ENCODE results near the gene BEGAIN.

BEGAIN gene

DNA sequence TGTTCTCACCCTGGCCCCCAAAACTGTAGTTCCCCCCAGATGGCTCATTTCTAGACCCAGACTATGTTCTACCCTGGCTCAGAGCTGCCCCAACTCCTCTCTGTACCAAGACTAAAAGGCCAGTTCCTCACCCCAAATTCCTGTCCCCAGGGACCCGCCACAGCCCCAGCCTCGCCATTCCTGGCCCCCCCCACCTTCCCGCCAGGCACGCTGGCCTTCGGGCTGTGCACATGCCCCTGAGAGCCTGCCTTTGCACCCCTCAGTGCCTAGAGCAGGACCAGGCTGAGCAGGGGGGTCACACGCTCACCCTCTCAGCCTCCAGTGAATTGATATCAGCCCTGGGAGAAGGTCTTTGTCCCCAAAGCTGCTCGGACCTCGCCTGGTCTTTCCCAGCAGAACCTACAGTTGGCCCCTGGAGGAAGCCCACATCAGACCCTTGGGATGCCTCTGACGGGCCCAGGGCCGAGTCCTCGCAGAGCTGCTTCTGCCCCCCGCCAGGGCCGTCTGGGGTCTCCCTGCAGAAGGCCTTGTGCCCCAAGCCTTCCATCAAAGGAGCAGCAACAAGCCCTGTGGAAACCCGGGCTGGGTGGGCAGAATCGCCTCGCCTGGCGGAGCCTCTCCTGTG, 32.4 kb downstream of the BEGAIN start:
- Histone ChIP-seq H3K9me3 (ENCODE audit: low read length) (no peaks in the 10 kb centered on the region), H3K4me3 (ENCODE audit: low read depth, low read length, poor library complexity, severe bottlenecking) (no peak overlapping the region), H3K79me2 (ENCODE audit: insufficient read depth, low read length) (no peaks in the 10 kb centered on the region), H3K36me3 (ENCODE audit: insufficient read depth, low read length) (no peaks in the 10 kb centered on the region), H3K4me2 (ENCODE audit: low read length) (no peak overlapping the region), H3K4me1 (ENCODE audit: insufficient read depth, low read length, severe bottlenecking) (no peaks in the 10 kb centered on the region), H3K27me3 (ENCODE audit: insufficient read depth, low read length) (no peaks in the 10 kb centered on the region), H2AFZ (ENCODE audit: low read length) (no peak overlapping the region), H3K9ac (ENCODE audit: low read length) (no peak overlapping the region), H3K9me2 (ENCODE audit: low read depth, low read length) (no peaks in the 10 kb centered on the region), H3F3A (ENCODE audit: insufficient read depth, low read length) (no peaks in the 10 kb centered on the region), H3K27ac (ENCODE audit: low read depth, low read length, poor library complexity, severe bottlenecking) (no peak overlapping the region), H4K20me1 (ENCODE audit: insufficient read depth, low read length) (no peaks in the 10 kb centered on the region)
- TF ChIP-seq, protein P1, sequence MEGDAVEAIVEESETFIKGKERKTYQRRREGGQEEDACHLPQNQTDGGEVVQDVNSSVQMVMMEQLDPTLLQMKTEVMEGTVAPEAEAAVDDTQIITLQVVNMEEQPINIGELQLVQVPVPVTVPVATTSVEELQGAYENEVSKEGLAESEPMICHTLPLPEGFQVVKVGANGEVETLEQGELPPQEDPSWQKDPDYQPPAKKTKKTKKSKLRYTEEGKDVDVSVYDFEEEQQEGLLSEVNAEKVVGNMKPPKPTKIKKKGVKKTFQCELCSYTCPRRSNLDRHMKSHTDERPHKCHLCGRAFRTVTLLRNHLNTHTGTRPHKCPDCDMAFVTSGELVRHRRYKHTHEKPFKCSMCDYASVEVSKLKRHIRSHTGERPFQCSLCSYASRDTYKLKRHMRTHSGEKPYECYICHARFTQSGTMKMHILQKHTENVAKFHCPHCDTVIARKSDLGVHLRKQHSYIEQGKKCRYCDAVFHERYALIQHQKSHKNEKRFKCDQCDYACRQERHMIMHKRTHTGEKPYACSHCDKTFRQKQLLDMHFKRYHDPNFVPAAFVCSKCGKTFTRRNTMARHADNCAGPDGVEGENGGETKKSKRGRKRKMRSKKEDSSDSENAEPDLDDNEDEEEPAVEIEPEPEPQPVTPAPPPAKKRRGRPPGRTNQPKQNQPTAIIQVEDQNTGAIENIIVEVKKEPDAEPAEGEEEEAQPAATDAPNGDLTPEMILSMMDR (IDR thresholded peaks at IDR 0.05; ENCODE audit: low read length): no peak
- TF ChIP-seq EZH2 (IDR thresholded peaks at IDR 0.05; ENCODE audit: borderline replicate concordance, low read length): no peak

DNA sequence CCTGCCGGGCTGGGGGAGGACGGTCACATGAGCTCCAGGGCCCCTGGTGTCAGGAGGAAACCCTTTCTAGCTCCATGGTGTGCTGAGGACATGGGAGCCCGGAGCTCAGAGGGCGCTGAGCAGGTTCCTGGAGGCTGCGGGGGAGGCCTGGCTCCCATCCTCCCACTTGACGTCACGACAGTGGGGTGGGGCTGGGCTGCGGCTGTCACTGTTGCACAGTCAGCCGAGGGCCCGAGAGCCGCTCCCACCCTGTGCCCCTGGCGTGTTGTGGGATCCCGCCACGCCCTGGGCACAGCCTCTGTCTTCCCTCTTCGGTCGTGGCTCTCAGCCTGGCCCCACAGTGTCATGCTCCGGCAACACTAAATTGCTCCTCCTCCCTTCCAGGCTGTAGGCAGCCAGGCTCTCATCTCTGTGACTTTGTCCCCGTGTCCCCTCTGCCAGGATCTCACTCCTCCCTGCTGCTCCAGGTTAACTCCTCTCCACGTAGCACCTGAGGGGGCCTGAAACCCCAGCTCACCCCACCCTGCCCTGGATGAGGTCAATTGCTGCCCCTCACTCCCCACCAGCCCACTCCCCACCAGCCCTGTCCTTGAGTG, 33.0 kb downstream of the BEGAIN start:
- Histone ChIP-seq H3K27ac (ENCODE audit: low read depth, low read length, poor library complexity, severe bottlenecking) (no peak overlapping the region), H3K27me3 (ENCODE audit: insufficient read depth, low read length) (no peaks in the 10 kb centered on the region), H3K4me1 (ENCODE audit: insufficient read depth, low read length, severe bottlenecking) (no peaks in the 10 kb centered on the region), H3K9me3 (ENCODE audit: low read length) (no peaks in the 10 kb centered on the region), H3K4me2 (ENCODE audit: low read length) (no peak overlapping the region), H3K79me2 (ENCODE audit: insufficient read depth, low read length) (no peaks in the 10 kb centered on the region), H3K4me3 (ENCODE audit: low read depth, low read length, poor library complexity, severe bottlenecking) (no peak overlapping the region), H3K36me3 (ENCODE audit: insufficient read depth, low read length) (no peaks in the 10 kb centered on the region), H4K20me1 (ENCODE audit: insufficient read depth, low read length) (no peaks in the 10 kb centered on the region), H3K9me2 (ENCODE audit: low read depth, low read length) (no peaks in the 10 kb centered on the region), H3F3A (ENCODE audit: insufficient read depth, low read length) (no peaks in the 10 kb centered on the region), H3K9ac (ENCODE audit: low read length) (no peak overlapping the region), H2AFZ (ENCODE audit: low read length) (no peak overlapping the region)
- TF ChIP-seq EZH2 (IDR thresholded peaks at IDR 0.05; ENCODE audit: borderline replicate concordance, low read length): no peak
- TF ChIP-seq, protein P1 (IDR thresholded peaks at IDR 0.05; ENCODE audit: low read length): no peak

DNA sequence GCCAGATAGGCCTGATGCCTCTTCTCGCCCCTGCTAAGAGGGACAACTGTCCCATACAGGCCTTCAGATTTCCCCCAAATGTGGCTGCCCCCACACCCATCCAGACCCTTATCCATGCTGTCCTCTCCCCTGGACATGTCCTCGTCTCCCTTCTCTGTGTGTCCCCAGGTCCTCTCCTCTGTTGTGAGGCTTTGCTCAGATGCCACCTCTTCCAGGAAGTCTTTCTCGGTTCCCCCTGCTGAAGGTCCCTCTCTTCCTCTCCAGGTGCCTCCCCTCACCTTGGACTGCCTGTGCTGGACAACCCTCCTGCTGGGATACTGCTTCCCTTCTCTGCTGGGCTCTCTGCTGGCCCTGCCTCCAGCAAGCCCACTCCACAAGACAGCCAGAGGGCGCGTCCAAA, 33.7 kb downstream of the BEGAIN start:
- H3K9me2 ChIP-seq (ENCODE audit: low read depth, low read length): no peaks in the 10 kb centered on the region
- no peaks in the 10 kb centered on the region for H3F3A ChIP-seq (ENCODE audit: insufficient read depth, low read length)
- H4K20me1 ChIP-seq (ENCODE audit: insufficient read depth, low read length): no peaks in the 10 kb centered on the region
- H3K4me1 ChIP-seq (ENCODE audit: insufficient read depth, low read length, severe bottlenecking): no peaks in the 10 kb centered on the region
- H3K9me3 ChIP-seq (ENCODE audit: low read length): no peaks in the 10 kb centered on the region
- no peak for TF ChIP-seq EZH2 (IDR thresholded peaks at IDR 0.05; ENCODE audit: borderline replicate concordance, low read length)
- TF ChIP-seq, protein P1 (IDR thresholded peaks at IDR 0.05; ENCODE audit: low read length): no peak
- H3K79me2 ChIP-seq (ENCODE audit: insufficient read depth, low read length): no peaks in the 10 kb centered on the region
- no peak overlapping the region for H3K9ac ChIP-seq (ENCODE audit: low read length)
- H3K36me3 ChIP-seq (ENCODE audit: insufficient read depth, low read length): no peaks in the 10 kb centered on the region
- H3K4me3 ChIP-seq (ENCODE audit: low read depth, low read length, poor library complexity, severe bottlenecking): no peak overlapping the region
- no peak overlapping the region for H2AFZ ChIP-seq (ENCODE audit: low read length)
- H3K4me2 ChIP-seq (ENCODE audit: low read length): no peak overlapping the region
- no peaks in the 10 kb centered on the region for H3K27me3 ChIP-seq (ENCODE audit: insufficient read depth, low read length)
- no peak overlapping the region for H3K27ac ChIP-seq (ENCODE audit: low read depth, low read length, poor library complexity, severe bottlenecking)

Measured in OCI-LY1 (cell line).